NT2/D1 (cell line): ENCODE measurements around the gene MSMB.
"Not testable (repeated sequence)": the region's sequence is repeated elsewhere in the genome, so short reads cannot be mapped to it uniquely, and the experiment has no call there.

Experiments used
- DNase-seq: peaks from one replicate; pipeline ENCODE4 v3.0.0-alpha.2; 2011; ENCODE audit warnings: low read depth, low spot score
- H3K27me3 ChIP-seq: 2 replicates; pipeline ENCODE4 v1.6.0; 2011; ENCODE audit warnings: mild to moderate bottlenecking; ENCODE audit not compliant: insufficient read length, insufficient read depth
- H3K36me3 ChIP-seq: 2 replicates; pipeline ENCODE4 v1.6.1; 2011; ENCODE audit warnings: mild to moderate bottlenecking, low read length, mixed read lengths; ENCODE audit not compliant: insufficient read depth, insufficient read length
- H3K4me1 ChIP-seq: 2 replicates; pipeline ENCODE4 v1.5.1; 2011; ENCODE audit not compliant: insufficient read depth, insufficient read length
- H3K4me3 ChIP-seq: 2 replicates; pipeline ENCODE4 v1.5.1; 2011; ENCODE audit warnings: low read depth; ENCODE audit not compliant: insufficient read length
- H3K9ac ChIP-seq: 2 replicates; pipeline ENCODE4 v1.6.0; 2011; ENCODE audit warnings: low read depth; ENCODE audit not compliant: insufficient read length
- H3K9me3 ChIP-seq: 2 replicates; pipeline ENCODE4 v1.5.1; 2011; ENCODE audit warnings: mild to moderate bottlenecking, low read length; ENCODE audit not compliant: insufficient read depth
- SUZ12 ChIP-seq: IDR thresholded peaks from 2 replicates; pipeline ENCODE4 v1.6.1; 2011; ENCODE audit not compliant: insufficient read length, insufficient read depth; ENCODE audit errors: extremely low read depth
- YY1 ChIP-seq: IDR thresholded peaks from 2 replicates; pipeline ENCODE4 v1.6.1; 2011; ENCODE audit not compliant: insufficient read length, insufficient read depth
- ZNF274 ChIP-seq: IDR thresholded peaks from 2 replicates; pipeline ENCODE4 v1.6.1; 2011; ENCODE audit warnings: mild to moderate bottlenecking, low read depth, low read length

Gene MSMB

GRCh38 chr10:46053534-46054434 lies 7.7 kb upstream of the MSMB start:
- Histone ChIP-seq H3K9me3 (peaks cover 8% of the 10 kb centered on the region; the same call in 1 of the 2 replicates), H3K4me3 (no peak overlapping the region), H3K27me3 (no peaks in the 10 kb centered on the region), H3K9ac (no peak overlapping the region), H3K36me3 (no peaks in the 10 kb centered on the region), H3K4me1 (peaks cover 7% of the 10 kb centered on the region)
- DNase-seq: no peak
- TF ChIP-seq ZNF274 (no peak), YY1 (no peak), SUZ12 (no peak)

DNA sequence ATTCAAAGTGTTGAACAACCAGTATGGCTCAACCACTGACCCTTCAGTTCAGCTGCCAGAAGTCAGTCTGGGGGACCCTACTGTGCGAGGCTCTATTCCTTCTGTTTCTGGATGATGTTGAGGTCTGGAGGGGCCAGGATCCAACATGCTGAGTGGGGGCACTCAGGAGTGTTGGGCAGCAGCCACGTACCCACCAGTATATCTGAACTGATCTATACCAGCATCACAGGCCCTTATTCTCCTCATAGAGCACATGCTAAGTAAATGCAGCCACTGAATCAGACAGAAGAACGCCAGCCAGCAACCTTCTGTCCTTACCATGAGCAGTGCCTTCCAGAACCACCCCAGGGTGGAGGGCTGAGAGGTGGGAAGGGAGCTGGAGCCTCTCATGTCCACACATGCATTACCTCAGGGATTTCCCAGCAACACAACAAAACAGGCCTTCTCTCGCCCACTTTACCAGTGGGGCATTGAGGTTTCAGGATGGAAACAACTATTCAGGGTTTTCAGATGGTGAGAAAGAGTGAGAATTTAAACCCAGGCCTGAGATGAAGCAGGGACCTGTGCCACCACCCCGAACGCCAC lies 6.8 kb upstream of the MSMB start:
- Histone ChIP-seq H3K36me3 (no peaks in the 10 kb centered on the region), H3K9me3 (peaks cover 8% of the 10 kb centered on the region; the same call in 1 of the 2 replicates), H3K27me3 (no peaks in the 10 kb centered on the region), H3K9ac (no peak overlapping the region), H3K4me1 (peaks cover 7% of the 10 kb centered on the region), H3K4me3 (no peak overlapping the region)
- no peak for DNase-seq
- TF ChIP-seq YY1: no peak
- no peak for TF ChIP-seq SUZ12
- no peak for TF ChIP-seq ZNF274

- DNase-seq: no peak
- H3K4me1 ChIP-seq: peaks cover 7% of the 10 kb centered on the region
- TF ChIP-seq ZNF274 (no peak), YY1 (no peak), SUZ12 (no peak)
- H3K9me3 ChIP-seq: 0 out of 2 replicates have a peak, but pooled peaks cover 4% of the 10 kb centered on the region
- H3K36me3 ChIP-seq: no peaks in the 10 kb centered on the region
- no peaks in the 10 kb centered on the region for H3K27me3 ChIP-seq
- no peak overlapping the region for H3K4me3 ChIP-seq
- H3K9ac ChIP-seq: no peak overlapping the region
Measured at GRCh38 chr10:46052057-46052790, 6.2 kb upstream of the MSMB start.

DNA sequence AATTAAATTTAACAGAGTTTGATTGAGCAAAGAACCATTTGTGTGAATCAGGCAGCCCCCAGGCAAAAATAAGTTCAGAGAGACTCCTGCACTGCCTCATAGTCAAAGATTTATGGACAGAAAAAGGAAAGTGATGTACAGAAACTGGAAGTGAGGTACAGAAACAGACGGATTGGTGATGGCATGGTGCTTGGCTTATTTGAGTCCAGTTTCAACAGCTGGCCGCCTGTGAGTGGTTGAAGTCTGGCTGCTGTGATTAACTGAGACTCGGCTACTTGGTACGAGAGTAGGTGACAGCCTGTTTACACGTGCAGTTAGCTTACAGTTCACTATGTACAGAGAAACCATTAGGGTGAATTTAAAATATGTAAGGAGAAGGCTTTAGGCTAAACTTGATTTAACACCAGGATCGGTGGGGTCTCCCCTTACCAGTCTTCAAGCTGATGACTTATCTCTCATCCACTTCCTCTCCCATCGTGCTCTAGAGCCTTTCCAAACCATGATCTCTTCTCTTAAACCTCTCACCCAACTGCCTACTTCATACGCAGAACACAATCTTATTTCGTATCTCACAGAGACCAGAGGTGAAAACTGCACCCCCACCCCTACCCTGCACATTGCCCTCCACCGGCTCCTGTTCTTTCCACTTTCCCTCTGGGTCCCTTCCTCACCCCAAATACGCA lies 5.0 kb upstream of the MSMB start:
- no peak for TF ChIP-seq ZNF274
- TF ChIP-seq YY1: no peak
- TF ChIP-seq SUZ12: no peak
- Histone ChIP-seq H3K4me3 (no peak overlapping the region), H3K9me3 (no peaks in the 10 kb centered on the region), H3K9ac (no peak overlapping the region), H3K4me1 (peaks cover 7% of the 10 kb centered on the region), H3K27me3 (no peaks in the 10 kb centered on the region), H3K36me3 (no peaks in the 10 kb centered on the region)
- DNase-seq: no peak

GRCh38 chr10:46049497-46049831 lies 3.4 kb upstream of the MSMB start:
- not testable (repeated sequence) for H3K4me3 ChIP-seq, H3K27me3 ChIP-seq, H3K4me1 ChIP-seq, DNase-seq, H3K9me3 ChIP-seq, H3K9ac ChIP-seq, H3K36me3 ChIP-seq

DNA sequence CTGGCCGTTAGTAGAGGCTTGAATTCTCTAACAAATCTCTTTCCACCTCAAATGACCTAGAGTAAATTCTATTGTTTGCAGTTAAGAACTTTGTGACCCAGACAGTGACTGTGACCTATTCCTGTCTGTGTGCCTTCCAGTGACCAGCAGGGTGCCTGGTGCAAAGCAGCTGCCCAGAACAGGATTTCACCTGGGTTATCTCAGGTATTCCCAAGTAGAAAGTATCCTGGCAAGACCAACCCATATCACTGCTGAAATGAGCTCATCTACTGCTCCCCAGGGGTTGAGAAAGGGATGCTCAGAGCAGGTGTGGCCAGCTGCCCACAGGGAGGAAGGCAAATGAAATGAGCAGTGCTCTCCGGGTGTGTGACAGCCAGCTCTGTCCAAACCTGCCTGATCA lies 2.1 kb upstream of the MSMB start:
- Histone ChIP-seq H3K9ac (no peak overlapping the region), H3K4me1 (peaks cover 2% of the 10 kb centered on the region), H3K27me3 (no peaks in the 10 kb centered on the region), H3K9me3 (no peaks in the 10 kb centered on the region), H3K4me3 (no peak overlapping the region), H3K36me3 (no peaks in the 10 kb centered on the region)
- TF ChIP-seq SUZ12 (no peak), ZNF274 (no peak), YY1 (no peak)
- no peak for DNase-seq

GRCh38 chr10:46042527-46042926 lies 3.5 kb downstream of the MSMB start:
- H3K4me1 ChIP-seq: no peaks in the 10 kb centered on the region
- no peaks in the 10 kb centered on the region for H3K9me3 ChIP-seq
- DNase-seq: no peak
- H3K36me3 ChIP-seq: no peaks in the 10 kb centered on the region
- H3K27me3 ChIP-seq: no peaks in the 10 kb centered on the region
- H3K4me3 ChIP-seq: no peak overlapping the region
- no peak for TF ChIP-seq YY1
- no peak for TF ChIP-seq ZNF274
- no peak for TF ChIP-seq SUZ12
- H3K9ac ChIP-seq: no peak overlapping the region
